ENCODE measurements around the gene EMC9.

DNA sequence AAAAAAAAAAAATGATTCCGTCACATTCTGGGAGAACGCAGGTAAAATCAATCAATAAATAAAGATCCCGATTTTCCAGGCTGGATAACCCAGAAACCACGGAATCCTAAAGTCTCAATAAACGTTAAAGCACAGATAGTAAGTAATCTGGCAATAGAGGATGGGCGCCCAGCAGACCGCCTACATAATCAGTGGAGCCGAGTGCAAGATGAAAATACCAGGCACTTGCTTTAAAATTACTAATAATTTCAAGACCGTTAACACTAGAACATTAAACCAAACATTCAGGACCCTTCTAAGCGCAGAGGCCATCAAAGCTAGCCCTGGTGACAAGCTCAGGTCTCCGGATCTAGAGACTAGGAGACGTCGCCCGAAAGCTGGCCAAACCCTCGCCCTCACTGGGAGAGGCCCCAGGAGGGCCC is 28.0 kb downstream of the EMC9 start:
- TF ChIP-seq, protein P1, sequence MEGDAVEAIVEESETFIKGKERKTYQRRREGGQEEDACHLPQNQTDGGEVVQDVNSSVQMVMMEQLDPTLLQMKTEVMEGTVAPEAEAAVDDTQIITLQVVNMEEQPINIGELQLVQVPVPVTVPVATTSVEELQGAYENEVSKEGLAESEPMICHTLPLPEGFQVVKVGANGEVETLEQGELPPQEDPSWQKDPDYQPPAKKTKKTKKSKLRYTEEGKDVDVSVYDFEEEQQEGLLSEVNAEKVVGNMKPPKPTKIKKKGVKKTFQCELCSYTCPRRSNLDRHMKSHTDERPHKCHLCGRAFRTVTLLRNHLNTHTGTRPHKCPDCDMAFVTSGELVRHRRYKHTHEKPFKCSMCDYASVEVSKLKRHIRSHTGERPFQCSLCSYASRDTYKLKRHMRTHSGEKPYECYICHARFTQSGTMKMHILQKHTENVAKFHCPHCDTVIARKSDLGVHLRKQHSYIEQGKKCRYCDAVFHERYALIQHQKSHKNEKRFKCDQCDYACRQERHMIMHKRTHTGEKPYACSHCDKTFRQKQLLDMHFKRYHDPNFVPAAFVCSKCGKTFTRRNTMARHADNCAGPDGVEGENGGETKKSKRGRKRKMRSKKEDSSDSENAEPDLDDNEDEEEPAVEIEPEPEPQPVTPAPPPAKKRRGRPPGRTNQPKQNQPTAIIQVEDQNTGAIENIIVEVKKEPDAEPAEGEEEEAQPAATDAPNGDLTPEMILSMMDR (IDR thresholded peaks at IDR 0.05; ENCODE audit: borderline replicate concordance, extremely low read depth, low read length, poor library complexity, severe bottlenecking): no peak
- TF ChIP-seq EZH2 (IDR thresholded peaks at IDR 0.05; ENCODE audit: borderline replicate concordance, low read depth, low read length, severe bottlenecking): no peak

Data from DND-41 (cell line).